C4-2B (cell line): ENCODE measurements around the gene EDN3.

Experiments
- H3K27ac ChIP-seq: fragments of 450-650 bp; 2 replicates; pipeline ENCODE4 v1.5.1; 2017
- CTCF ChIP-seq: fragments of 450-650 bp; conservative IDR thresholded peaks from 2 replicates; pipeline ENCODE4 v1.5.1; 2017; ENCODE audit warnings: mild to moderate bottlenecking
- ZFX ChIP-seq: fragments of 450-650 bp; IDR thresholded peaks from 2 replicates; pipeline ENCODE4 v1.6.1; 2017

The EDN3 gene

GRCh38 chr20:59291740-59292383, 8.5 kb upstream of the EDN3 start:
- TF ChIP-seq ZFX (no peak), CTCF (no peak)
- no peak overlapping the region for H3K27ac ChIP-seq

- no peak overlapping the region for H3K27ac ChIP-seq
- TF ChIP-seq CTCF = no peak
- no peak for TF ChIP-seq ZFX
Measured at GRCh38 chr20:59295531-59295930, 4.9 kb upstream of the EDN3 start.

DNA sequence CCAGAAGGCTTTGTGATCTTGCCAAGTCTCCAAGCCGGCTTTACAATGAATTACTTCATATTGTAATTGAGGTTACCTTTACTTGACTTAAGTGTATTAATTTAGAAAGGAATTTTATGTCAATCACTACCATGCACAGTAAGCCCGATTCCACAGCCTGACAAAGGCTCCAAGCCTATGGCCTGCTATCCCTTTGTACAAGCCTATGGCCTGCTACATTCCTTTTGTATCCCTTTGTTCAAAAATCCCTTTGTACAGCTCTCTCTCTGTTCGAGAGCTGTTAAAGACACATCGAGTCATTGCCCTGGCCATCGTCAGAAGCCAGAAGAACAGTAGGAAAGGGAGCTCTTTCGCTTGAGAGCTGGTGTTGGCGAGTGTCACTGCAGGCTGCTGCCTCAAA, 2.7 kb upstream of the EDN3 start:
- TF ChIP-seq ZFX (no peak), CTCF (no peak)
- H3K27ac ChIP-seq = no peak overlapping the region

GRCh38 chr20:59299945-59300332, 472 bp upstream of the EDN3 start:
- H3K27ac ChIP-seq = no peak overlapping the region
- TF ChIP-seq ZFX = no peak
- TF ChIP-seq CTCF = no peak

GRCh38 chr20:59301343-59302007, 1.1 kb downstream of the EDN3 start:
- no peak for TF ChIP-seq CTCF
- H3K27ac ChIP-seq = no peak overlapping the region

GRCh38 chr20:59305908-59306655, 5.7 kb downstream of the EDN3 start:
- H3K27ac ChIP-seq = no peak overlapping the region
- TF ChIP-seq CTCF (no peak), ZFX (no peak)

- no peak for TF ChIP-seq ZFX
- H3K27ac ChIP-seq = no peak overlapping the region
Measured at GRCh38 chr20:59307270-59307669, 6.9 kb downstream of the EDN3 start.
